HG03442 (cell line): Measurements from ENCODE around the gene SLC35B2.

ENCODE experiments used
- ATAC-seq: cut with Tn5 transposase; IDR thresholded peaks from one replicate; pipeline ENCODE4 v1.9.1; 2021; ENCODE audit warnings: mild to moderate bottlenecking, moderate library complexity; ENCODE audit not compliant: unreplicated experiment

Gene SLC35B2

DNA sequence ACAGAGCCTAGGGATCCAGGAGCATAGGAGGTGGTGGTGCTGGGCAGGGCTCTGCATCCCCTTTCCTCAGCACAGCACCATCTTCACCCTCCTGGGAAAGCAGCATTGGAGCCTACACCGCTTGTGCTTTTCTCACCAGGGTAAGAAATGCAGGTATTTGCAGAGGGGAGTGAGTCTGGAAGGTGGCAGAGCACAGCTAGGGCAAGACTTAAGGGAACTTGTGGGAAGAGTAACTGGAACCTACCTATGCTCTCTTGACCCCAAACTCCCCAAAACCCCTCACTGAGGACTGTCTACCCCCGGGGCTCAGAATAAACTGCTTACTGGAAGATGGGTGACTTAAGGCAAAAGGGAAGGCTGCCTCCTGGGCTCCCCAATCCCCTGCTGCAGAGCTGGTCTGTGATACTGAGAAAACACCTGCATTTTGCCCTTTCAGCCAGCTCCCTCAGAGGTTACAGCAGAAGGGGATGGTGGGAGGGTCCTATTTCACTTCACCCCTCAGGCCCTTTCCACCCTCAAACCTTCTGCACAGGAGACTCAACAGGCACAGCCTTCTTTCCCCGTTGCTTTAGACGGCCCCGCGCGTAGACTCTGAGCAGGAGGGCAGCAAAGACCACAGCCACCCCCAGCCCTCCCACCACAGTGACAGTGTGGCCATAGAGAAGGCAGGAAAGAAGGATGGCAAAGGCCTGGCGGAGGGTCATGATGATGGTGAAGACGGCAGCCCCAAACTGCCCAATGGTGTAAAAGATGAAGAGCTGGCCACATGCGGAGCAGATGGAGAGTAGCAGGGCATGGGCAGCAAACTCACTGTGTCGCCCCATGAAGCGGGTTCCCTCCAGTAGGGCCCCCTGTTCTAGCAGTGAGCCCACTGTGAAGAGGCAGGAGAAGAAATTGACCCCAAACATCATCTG lies 2.9 kb downstream of the SLC35B2 start:
- ATAC-seq = no peak

- no peak for ATAC-seq
Measured at GRCh38 chr6:44253307-44254101, 3.8 kb downstream of the SLC35B2 start.

- no peak for ATAC-seq
Measured at GRCh38 chr6:44251576-44252524, 5.5 kb downstream of the SLC35B2 start.

DNA sequence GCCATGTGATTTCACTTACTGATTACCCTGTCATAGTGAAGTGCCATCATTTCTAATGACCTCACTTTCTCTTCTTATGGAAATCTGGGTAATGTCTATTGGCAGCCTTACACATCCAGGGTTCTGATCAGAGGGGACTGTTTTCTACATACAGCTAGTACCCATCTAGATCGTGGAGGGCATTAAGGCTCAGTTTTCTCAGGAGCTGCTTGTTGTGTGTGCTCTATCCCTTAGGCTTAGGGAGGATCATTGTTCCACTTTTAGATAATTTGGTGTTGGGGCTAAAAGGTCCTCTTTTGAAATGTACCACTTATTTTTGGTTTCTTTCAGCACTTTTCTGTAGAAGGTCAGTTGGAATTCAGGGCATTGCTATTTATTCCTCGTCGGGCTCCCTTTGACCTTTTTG lies 6.6 kb downstream of the SLC35B2 start:
- no peak for ATAC-seq

DNA sequence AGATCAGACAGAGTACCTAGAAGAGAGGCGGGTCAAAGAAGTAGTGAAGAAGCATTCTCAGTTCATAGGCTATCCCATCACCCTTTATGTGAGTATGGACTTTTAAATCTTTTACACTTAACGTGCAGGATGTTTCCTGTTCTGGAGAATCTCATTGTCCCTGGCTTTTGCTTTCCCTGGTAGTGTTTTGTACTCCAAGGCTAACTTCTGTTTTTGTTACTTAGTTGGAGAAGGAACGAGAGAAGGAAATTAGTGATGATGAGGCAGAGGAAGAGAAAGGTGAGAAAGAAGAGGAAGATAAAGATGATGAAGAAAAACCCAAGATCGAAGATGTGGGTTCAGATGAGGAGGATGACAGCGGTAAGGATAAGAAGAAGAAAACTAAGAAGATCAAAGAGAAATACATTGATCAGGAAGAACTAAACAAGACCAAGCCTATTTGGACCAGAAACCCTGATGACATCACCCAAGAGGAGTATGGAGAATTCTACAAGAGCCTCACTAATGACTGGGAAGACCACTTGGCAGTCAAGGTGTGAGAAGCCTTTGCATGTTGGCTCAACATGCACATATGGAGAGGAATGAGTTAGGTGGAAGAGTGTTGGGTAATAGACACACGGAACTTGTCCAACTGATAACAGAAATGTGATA lies 7.1 kb downstream of the SLC35B2 start:
- ATAC-seq = no peak

- ATAC-seq = no peak
Measured at GRCh38 chr6:44249082-44249748, 8.1 kb downstream of the SLC35B2 start.

DNA sequence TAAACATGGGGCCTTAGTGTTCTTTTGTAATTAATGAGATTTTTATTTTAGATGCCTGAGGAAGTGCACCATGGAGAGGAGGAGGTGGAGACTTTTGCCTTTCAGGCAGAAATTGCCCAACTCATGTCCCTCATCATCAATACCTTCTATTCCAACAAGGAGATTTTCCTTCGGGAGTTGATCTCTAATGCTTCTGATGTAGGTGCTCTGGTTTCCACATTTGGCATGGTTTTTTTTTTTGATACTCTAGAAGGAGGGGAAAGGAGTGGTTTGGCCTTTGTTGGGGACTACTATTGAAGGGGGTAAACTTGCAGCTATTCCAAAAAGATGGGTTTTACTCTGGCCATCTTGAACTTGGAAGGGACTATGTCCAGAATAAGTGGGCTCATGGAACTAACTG lies 8.7 kb downstream of the SLC35B2 start:
- ATAC-seq = no peak

DNA sequence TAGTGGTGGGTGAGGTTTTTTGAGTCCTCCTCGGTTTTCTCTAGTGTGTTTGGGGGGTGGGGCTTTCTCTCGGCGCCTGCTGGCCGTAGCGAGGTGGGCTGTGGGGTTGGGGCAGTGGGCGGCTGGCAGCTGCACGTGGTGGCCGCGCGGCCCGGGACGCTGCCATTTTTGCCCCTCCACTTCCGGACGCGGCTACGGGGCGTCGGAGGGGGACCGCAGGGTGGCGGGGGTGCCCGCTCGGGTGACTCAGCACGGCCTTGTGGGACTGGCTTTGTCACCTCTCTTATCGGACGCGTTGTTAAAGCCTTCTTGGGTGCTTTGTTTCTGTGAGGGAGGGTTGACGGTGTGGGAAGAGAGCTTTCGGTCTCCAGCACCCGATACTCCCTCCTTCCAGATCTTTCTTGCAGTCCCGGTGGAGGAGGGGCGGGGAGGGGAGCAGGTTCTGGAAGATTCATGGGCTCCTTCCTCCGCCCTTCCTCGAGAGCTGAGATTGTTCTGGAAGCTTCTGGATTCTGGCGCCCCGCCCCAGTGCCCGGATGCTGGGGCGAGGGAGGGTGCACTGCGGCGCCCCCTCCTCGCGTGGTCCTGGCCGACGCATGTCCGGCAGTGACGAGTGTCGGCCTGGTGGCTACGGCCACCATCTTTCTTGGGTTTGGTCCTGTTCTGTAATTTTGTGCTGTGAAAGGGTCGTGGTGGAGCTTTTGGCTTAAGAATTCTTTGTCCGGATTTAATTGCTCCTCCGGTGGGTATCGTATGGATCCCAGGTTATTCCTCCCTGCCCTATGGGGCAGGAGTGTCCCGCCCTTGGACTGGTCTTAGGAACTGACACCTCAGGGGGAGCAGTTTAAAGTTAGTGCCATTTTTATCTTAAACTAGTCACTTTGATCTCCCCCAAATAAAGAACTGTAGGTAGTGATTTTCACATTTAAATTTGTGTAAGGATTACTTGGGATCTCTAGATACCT lies 9.7 kb downstream of the SLC35B2 start:
- peak; percentile 20 for ATAC-seq

- peak; percentile 58 for ATAC-seq
Measured at GRCh38 chr6:44246663-44247337, 10.5 kb downstream of the SLC35B2 start, which contains the start of gene HSP90AB1. Gene HSP90AB1, plus strand, starts transcription at chr6:44247101. Its CDS starts 1,529 bp downstream, at chr6:44248630.

DNA sequence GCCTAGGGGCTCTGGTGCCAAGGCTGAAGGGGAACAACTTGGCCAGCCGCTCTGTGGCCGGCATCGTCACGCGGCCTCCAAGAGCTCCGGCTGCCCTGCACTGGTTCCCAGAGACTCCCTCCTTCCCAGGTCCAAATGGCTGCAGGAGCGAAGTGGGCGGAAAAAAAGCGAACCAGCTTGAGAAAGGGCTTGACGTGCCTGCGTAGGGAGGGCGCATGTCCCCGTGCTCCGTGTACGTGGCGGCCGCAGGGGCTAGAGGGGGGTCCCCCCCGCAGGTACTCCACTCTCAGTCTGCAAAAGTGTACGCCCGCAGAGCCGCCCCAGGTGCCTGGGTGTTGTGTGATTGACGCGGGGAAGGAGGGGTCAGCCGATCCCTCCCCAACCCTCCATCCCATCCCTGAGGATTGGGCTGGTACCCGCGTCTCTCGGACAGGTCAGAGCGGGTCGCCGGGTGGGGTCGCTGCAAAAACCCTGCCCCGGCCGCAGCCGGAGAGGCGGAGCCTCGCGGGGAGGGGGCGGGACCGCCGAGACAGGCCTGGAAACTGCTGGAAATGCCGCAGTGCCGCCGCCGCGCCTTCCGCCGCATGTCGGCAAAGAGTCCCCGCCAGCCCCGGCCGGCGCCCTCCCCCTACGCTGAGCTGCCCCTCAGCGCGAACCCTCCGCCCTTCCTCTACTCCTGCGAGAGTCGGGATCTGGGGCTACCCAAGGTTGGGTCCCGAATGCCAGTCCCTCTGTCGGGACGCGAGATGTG lies 11.2 kb downstream of the SLC35B2 start:
- peak; percentile 53 for ATAC-seq

DNA sequence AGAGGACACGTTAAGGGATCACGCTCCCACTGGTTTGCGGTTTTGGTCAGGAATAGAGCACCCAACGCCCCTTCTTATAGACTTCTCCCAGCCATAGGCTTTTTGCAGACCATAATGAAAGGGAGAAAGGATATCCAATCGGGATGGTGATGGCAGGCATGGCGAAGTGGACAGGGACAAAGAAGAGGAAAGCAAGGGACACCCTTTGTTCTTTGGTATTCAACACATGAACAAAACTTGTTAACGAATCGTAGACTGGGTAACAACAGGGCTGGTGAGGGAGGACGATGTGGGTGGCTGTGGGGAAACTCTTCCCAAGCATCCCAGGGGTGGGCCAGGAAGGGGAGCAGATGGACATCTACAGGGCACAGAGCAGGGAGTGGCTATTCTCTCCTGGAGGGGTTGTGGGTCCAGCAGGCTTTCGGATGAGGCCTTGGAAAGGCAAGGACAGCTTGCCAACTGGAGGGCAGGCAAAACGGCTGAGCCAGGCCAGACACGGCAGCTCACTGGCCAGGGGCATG lies 11.9 kb downstream of the SLC35B2 start:
- ATAC-seq = no peak

DNA sequence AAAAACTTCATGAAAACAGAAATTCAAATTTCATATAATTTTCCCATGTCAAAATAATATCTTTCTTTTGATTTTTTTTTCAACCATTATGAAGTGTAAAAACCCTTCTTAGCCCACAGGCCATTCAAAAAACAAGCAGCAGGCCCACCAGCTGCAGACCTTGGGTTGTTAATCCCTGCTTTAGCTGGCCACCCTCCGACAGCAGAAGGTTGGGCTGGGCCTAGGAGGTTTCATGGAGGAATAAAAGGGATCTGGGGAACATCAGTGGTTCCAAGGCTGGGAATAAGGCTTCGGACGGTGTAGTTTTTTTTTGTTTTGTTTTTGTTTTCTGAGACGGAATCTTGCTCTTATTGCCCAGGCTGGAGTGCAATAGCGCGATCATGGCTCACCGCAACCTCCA lies 14.0 kb downstream of the SLC35B2 start:
- ATAC-seq = no peak

- ATAC-seq = no peak
Measured at GRCh38 chr6:44238687-44239350, 18.5 kb downstream of the SLC35B2 start.

DNA sequence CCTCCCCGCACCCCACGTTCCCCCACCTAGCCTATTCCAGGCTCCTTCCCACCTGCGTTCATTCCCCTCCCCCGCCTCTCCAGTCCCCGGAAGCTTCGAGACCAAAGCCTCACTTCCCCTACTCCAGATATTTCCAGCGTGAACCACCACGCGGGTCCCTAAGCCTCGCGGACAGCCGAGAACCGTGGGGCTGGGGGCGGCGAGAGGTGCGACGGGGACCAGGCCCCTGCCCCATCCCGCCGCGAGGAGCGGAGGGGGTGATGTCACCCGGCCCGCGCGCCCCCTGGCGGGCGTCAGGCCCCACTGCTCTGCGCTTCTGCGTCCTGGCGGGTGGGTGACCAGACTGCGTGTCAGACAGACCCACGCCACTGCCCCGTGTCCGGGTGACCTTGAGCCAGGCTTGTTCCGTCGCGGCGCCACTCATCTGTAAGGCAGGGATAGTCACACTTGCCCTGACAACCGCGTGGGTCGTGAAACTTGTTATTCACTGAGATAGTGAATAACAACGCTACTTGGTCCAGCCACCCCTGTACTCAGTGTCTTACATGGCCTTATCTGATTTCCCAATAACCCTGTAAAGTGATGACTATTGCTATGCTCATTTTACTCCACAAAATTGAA lies 19.4 kb downstream of the SLC35B2 start:
- ATAC-seq = peak; percentile 75

GRCh38 chr6:44237021-44237812 lies 20.1 kb downstream of the SLC35B2 start:
- peak; percentile 58 for ATAC-seq
